IPS-18a (cell line): Measurements from ENCODE around the gene TEX38.
"Not testable (repeated sequence)": the region's sequence is repeated elsewhere in the genome, so short reads cannot be mapped to it uniquely, and the experiment has no call there.

Source experiments
- H3K27ac ChIP-seq: one replicate; pipeline ENCODE4 v1.5.1; 2013; ENCODE audit warnings: low read length
- H3K27me3 ChIP-seq: one replicate; pipeline ENCODE4 v1.6.1; 2013; ENCODE audit warnings: mild to moderate bottlenecking, low read length; ENCODE audit not compliant: control insufficient read depth, insufficient read depth
- H3K36me3 ChIP-seq: one replicate; pipeline ENCODE4 v1.6.1; 2013; ENCODE audit warnings: low read depth, low read length; ENCODE audit not compliant: control insufficient read depth
- H3K4me1 ChIP-seq: one replicate; pipeline ENCODE4 v1.6.1; 2013; ENCODE audit warnings: low read depth, low read length; ENCODE audit not compliant: control insufficient read depth
- H3K4me3 ChIP-seq: one replicate; pipeline ENCODE4 v1.5.1; 2013; ENCODE audit warnings: low read length
- H3K9ac ChIP-seq: one replicate; pipeline ENCODE4 v1.6.1; 2013; ENCODE audit warnings: mild to moderate bottlenecking, low read length, moderate library complexity
- H3K9me3 ChIP-seq: one replicate; pipeline ENCODE4 v1.6.1; 2013; ENCODE audit warnings: low read depth, low read length; ENCODE audit not compliant: control insufficient read depth

Gene TEX38

GRCh38 chr1:46656643-46657042, 15.0 kb upstream of the TEX38 start:
- Histone ChIP-seq H3K9me3 (no peaks in the 10 kb centered on the region), H3K27me3 (no peaks in the 10 kb centered on the region), H3K36me3 (peaks cover 36% of the 10 kb centered on the region), H3K4me1 (no peaks in the 10 kb centered on the region), H3K9ac (no peak overlapping the region), H3K27ac (no peak overlapping the region), H3K4me3 (no peak overlapping the region)

DNA sequence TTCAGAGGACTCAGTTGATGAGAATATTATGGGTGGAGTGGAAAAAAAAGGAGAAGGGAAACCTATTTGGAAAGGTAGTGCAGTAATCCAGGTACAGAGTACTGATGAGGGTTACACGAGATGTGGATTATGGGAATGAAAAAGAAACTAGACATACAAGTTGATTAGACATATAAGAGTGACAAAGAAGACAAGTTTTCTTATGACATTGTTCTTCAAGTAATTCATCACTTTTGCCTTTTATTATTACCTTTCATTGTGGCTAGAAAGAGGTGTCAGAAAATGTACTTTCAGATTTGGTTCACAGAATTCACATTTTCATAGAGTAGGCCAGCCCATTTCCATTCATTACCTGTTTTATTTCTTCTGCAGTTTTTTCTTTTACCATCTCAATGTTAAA, 13.9 kb upstream of the TEX38 start:
- Histone ChIP-seq H3K4me3 (no peak overlapping the region), H3K4me1 (no peaks in the 10 kb centered on the region), H3K9me3 (no peaks in the 10 kb centered on the region), H3K27me3 (no peaks in the 10 kb centered on the region), H3K9ac (no peak overlapping the region), H3K36me3 (peaks cover 29% of the 10 kb centered on the region), H3K27ac (no peak overlapping the region)

- H3K4me3 ChIP-seq, result no peak overlapping the region
- no peak overlapping the region for H3K9ac ChIP-seq
- H3K4me1 ChIP-seq, result no peaks in the 10 kb centered on the region
- no peak overlapping the region for H3K27ac ChIP-seq
- H3K36me3 ChIP-seq, result peaks cover 34% of the 10 kb centered on the region
- H3K27me3 ChIP-seq, result no peaks in the 10 kb centered on the region
- no peaks in the 10 kb centered on the region for H3K9me3 ChIP-seq
These were observed 12.3 kb upstream of the TEX38 start for GRCh38 chr1:46659307-46659870.

DNA sequence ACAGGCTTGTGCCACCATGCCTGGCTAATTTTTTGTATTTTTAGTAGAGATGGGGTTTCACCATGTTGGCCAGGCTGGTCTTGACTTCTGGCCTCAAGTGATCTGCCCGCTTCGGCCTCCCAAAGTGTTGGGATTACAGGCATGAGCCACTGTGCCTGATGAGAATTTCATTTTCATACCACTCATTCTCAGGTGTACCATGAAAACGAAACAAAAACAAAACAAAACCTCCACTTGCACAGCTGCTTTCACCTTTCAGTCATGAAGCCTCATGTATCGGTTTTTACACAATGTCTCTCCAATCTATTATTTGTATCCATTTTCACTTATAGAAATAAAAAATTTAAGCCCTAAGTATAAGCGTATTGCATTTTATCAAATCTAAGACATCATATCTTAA, 11.5 kb upstream of the TEX38 start:
- H3K4me3 ChIP-seq, H3K27ac ChIP-seq, H3K9me3 ChIP-seq, H3K27me3 ChIP-seq, H3K4me1 ChIP-seq, H3K9ac ChIP-seq: not testable (repeated sequence)
- H3K36me3 ChIP-seq, result peaks cover 42% of the 10 kb centered on the region

DNA sequence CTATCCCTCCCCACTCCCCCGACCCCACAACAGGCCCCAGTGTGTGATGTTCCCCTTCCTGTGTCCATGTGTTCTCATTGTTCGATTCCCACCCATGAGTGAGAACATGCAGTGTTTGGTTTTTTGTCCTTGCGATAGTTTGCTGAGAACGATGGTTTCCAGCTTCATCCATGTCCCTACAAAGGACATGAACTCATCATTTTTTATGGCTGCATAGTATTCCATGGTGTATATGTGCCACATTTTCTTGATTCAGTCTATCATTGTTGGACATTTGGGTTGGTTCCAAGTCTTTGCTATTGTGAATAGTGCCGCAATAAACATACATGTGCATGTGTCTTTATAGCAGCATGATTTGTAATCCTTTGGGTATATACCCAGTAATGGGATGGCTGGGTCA, 8.7 kb upstream of the TEX38 start:
- H3K36me3 ChIP-seq, result peaks cover 19% of the 10 kb centered on the region
- not testable (repeated sequence) for H3K27me3 ChIP-seq, H3K27ac ChIP-seq, H3K9ac ChIP-seq, H3K9me3 ChIP-seq, H3K4me3 ChIP-seq
- peaks cover 13% of the 10 kb centered on the region for H3K4me1 ChIP-seq

DNA sequence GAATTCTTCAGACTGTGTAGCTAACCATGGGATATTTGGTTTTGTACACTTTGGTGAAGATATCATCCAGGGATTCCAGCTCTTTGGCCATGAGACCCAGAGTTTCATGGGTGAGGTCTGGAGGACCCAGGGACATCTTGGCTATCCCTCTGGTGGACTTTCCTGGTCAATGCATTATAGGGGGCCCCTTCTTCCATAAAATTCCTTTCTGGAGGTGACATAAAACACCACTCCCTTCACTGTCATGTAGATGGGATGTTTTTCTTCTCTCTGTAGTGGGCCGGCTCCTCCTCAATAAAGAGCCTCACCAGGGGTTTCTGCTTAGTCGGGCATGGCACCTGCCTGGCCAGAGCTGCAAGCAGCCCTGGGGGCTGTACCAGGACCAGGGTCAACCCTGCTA, 5.7 kb upstream of the TEX38 start:
- H3K9ac ChIP-seq, result no peak overlapping the region
- peaks cover 18% of the 10 kb centered on the region for H3K4me1 ChIP-seq
- H3K27ac ChIP-seq, result no peak overlapping the region
- H3K4me3 ChIP-seq, result no peak overlapping the region
- no peaks in the 10 kb centered on the region for H3K27me3 ChIP-seq
- H3K36me3 ChIP-seq, result peaks cover 12% of the 10 kb centered on the region
- no peaks in the 10 kb centered on the region for H3K9me3 ChIP-seq

DNA sequence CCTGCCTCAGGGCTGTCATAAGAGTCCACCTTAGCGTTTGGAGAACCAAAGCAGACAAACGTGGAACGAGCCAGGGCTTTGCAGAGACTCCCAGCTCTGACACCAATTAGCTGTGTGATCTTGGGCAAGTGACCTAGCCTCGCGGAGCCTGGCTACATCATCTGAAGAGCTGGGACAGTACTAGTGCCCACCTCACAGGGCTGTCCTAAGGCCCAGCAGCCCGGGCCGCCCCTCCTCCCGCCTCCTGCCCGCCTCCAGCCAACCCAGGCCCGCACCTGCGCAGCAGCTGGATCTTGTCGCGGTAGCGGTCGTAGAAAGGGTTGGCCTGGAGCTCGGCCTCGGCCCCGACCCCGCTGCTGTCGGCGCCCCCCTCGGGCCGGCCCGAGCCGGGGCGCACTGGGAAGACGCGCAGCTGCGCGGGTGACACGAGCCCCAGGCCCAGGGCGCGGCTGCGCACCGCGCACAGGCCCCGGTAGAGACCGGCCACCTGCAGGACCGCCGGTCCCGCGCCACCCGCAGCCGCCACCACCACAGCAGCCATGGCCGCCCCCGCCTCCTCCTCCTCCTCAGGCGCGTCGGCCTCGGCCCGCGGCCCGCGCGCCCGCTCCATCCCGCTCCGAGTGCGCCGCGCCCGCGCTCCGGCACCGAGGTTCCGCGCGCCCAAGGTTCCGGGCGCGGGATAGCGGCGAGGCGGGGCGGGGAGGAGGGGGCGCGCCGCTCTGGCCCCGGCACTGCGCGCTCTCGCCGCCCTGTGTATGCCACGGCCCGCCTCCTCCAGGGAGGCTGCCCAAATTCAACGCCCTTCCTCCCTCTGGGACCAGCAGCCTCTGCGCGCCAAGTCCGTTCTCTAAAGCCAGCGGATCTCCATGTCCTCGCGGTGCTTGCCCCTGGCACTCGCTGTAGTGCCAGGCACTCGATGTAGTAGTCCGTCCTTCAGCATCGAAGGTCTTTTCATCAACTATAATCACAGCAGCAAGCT, 3.6 kb upstream of the TEX38 start, which contains the start of gene ATPAF1:
Gene ATPAF1, minus strand, starts transcription at position 583 of the 979 bp plus-strand sequence. Its CDS starts 42 bp downstream, at position 541.
- no peak within 1 kb of the TSS for H3K27ac ChIP-seq
- H3K9ac ChIP-seq, result peak within 1 kb of the TSS; percentile 43
- no peaks in the 10 kb centered on the region for H3K9me3 ChIP-seq
- H3K27me3 ChIP-seq, result no peaks in the 10 kb centered on the region
- H3K36me3 ChIP-seq, result peaks cover 12% of the 10 kb centered on the region
- H3K4me3 ChIP-seq, result peak within 1 kb of the TSS; percentile 82
- H3K4me1 ChIP-seq, result peaks cover 18% of the 10 kb centered on the region

GRCh38 chr1:46670134-46670533, 1.5 kb upstream of the TEX38 start:
- Histone ChIP-seq H3K4me3 (no peak overlapping the region), H3K36me3 (peaks cover 5% of the 10 kb centered on the region), H3K9ac (no peak overlapping the region), H3K27me3 (no peaks in the 10 kb centered on the region), H3K27ac (no peak overlapping the region), H3K4me1 (peaks cover 18% of the 10 kb centered on the region), H3K9me3 (no peaks in the 10 kb centered on the region)

- H3K4me3 ChIP-seq, result no peak overlapping the region
- H3K27ac ChIP-seq, result no peak overlapping the region
- peaks cover 11% of the 10 kb centered on the region for H3K36me3 ChIP-seq
- H3K9ac ChIP-seq, result no peak overlapping the region
- no peaks in the 10 kb centered on the region for H3K9me3 ChIP-seq
- peaks cover 21% of the 10 kb centered on the region for H3K4me1 ChIP-seq
- no peaks in the 10 kb centered on the region for H3K27me3 ChIP-seq
These were observed 1.0 kb downstream of the TEX38 start for GRCh38 chr1:46672696-46673095.

- Histone ChIP-seq H3K27ac (no peak overlapping the region), H3K9ac (no peak overlapping the region), H3K9me3 (no peaks in the 10 kb centered on the region), H3K27me3 (no peaks in the 10 kb centered on the region), H3K36me3 (peaks cover 14% of the 10 kb centered on the region), H3K4me1 (peaks cover 20% of the 10 kb centered on the region), H3K4me3 (no peak overlapping the region)
These were observed 2.1 kb downstream of the TEX38 start for GRCh38 chr1:46673749-46674182.

DNA sequence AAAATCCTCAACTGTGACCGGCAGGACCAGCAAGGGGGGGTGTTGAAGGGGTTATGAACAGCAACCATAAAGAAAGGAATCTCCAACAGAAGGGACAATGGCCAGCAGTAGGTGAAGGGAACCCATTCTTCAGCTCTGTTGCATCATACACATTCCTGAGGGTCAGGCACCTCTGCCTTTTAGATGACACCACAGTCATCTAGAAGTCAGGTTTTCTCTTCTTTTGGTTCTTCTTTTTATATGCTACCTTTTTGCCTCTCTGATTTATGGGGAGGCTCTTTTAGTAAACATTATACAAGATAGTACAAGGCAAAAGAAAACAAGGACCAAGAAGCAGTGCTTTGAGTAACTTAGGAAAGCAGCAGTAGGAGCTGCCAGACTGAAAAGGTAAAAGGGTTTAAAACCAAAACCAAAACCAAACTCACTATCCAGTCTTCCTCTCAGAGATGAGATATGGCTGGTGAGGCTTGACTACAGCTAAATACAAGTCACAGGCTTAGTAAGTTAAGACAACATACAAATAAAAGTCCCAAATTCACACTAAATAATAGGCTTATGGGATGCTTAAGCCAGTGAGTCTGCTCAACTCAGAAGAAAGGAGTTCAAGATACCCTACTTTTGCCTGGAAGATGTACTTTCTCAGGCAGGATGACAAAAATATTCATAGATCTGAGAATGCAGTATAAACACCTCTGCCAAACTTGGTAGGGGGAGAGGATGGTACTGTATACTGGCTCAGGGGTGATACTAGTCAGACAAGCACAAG, 4.1 kb downstream of the TEX38 start:
- peaks cover 19% of the 10 kb centered on the region for H3K4me1 ChIP-seq
- no peaks in the 10 kb centered on the region for H3K27me3 ChIP-seq
- H3K9me3 ChIP-seq, result no peaks in the 10 kb centered on the region
- H3K4me3 ChIP-seq, result no peak overlapping the region
- peaks cover 28% of the 10 kb centered on the region for H3K36me3 ChIP-seq
- H3K9ac ChIP-seq, result no peak overlapping the region
- H3K27ac ChIP-seq, result peak overlapping the region; percentile 61
